CD4-positive, alpha-beta T cell treated with Interleukin-10 for 1 hour (primary cell): ENCODE measurements around the gene SYT5.
A peak's percentile ranks its signal among the peaks of the same experiment; 100 is the strongest.
"Not testable (repeated sequence)": the region's sequence is repeated elsewhere in the genome, so short reads cannot be mapped to it uniquely, and the experiment has no call there.

Source experiments
- DNase-seq: peaks from one replicate; pipeline ENCODE4 v3.0.0-alpha.2; 2020

Gene SYT5

GRCh38 chr19:55179606-55180484, at the start of gene SYT5:
Gene SYT5, minus strand, starts transcription at chr19:55180289. Its CDS starts 1,248 bp downstream, at chr19:55179041.
- peak; percentile 68 for DNase-seq

- no peak for DNase-seq
These were observed 49.7 kb upstream of the SYT5 start for GRCh38 chr19:55229789-55230182.

- no peak for DNase-seq
These were observed 49.2 kb upstream of the SYT5 start for GRCh38 chr19:55229145-55229788.

DNA sequence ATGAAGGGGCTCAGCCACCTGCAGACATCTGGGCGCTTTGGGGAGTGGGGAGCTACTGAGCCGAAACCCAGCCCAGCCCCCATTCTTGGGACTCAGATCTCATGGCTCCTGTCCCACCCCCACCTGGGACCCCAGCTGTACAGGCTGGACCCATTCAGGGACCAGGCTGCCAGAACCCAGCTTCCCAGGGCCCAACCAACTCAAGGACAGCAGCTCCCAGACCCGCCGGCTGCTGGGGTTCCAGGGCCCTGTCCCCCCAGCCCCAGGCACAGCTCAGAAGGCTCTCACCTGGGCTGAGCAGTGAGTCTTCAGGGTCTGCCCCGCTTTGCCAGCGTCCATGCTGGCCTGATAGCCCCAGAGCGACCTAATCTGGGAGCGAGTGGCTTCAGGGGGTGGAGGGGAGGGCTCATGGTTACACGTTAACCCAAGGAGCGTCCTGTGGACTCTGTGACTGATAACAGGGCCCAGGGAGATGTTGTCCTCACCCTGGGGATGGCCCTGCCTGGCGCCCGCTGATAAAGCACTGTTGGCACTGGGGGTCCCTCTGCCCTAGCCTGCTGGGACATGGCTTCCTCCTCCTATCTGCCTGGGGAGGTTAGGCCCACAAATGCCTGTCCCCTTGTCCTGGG, 48.4 kb upstream of the SYT5 start, which contains the start of gene TMEM86B:
TMEM86B (minus strand) TSS at position 361 of the 629 bp plus-strand sequence; CDS start at position 339, 22 bp downstream.
- DNase-seq = no peak

DNA sequence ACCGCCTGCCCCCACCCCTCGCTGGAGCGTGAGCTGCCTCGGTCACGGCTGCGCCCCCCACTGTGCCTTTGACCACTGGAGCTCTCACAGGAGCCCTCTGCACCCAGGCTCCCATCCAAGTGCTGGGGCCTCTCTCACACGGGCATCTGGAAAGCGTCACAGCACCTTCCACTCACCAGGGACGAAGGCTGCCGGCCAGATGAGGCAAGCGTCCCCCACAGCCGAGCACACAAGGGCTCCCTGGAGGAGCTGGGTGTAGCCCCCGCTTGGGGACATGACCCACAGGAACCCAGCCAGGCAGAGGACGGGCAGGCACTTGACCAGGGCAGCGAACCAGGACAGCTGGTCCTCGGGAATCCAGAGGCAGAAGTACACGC, 47.9 kb upstream of the SYT5 start:
- no peak for DNase-seq

DNA sequence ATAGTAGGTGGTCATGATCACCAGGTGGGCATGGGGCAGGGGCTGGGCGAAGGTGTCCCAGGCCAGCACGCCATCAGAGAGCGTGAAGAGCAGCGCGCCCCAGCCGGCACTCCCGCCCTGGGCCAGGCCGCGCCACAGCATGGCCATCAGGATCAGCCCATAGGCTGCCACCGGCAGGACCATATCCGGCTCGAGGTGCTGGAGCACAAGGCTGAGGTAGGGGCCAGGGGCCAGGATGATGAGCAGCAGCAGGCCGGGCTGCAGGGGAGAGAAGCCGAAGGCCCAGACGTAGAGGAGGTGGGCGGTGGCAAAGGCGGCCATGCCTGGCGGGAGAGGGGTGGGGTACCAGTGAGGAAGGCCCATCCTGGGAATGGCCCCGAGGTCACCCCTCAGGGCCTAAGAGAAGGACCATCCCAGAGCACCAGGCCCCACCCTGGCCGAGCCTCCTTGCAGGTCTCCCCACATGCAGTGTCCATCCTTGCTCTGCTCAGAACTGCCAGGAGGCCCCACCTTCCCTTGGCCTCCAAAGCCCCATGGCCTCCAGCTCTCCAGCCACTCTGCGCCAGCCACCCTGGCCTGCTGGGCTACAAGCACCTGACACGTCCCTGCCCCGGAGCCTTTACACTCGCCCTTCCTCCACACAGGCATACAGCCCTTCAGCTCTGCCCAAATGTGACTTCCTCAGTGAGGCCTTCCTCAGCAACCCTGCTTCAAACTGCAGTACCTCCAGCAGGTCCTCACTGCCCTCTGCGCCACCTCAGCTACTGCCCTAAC, 47.3 kb upstream of the SYT5 start:
- DNase-seq = no peak

GRCh38 chr19:55226788-55227187, 46.7 kb upstream of the SYT5 start:
- no peak for DNase-seq

DNA sequence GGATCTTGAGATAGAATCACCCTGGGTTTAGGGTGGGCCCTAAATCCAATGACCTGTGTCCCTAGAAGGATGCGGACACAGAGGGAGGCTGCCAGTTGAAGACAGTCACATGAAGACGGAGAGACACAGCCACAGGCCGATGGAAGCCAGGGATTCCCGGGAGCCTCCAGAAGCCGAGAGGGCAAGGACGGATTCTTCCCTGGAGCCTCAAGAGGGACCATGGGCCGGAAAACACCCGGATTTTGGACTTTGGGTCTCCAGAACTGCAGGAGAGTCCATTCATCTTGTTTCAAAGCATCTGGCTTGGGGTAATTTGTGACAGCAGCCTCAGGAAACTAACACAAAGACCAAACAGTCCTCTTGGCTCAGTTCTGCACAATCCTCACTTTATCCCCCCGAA, 46.2 kb upstream of the SYT5 start:
- no peak for DNase-seq

- no peak for DNase-seq
These were observed 45.4 kb upstream of the SYT5 start for GRCh38 chr19:55225415-55225958.

DNA sequence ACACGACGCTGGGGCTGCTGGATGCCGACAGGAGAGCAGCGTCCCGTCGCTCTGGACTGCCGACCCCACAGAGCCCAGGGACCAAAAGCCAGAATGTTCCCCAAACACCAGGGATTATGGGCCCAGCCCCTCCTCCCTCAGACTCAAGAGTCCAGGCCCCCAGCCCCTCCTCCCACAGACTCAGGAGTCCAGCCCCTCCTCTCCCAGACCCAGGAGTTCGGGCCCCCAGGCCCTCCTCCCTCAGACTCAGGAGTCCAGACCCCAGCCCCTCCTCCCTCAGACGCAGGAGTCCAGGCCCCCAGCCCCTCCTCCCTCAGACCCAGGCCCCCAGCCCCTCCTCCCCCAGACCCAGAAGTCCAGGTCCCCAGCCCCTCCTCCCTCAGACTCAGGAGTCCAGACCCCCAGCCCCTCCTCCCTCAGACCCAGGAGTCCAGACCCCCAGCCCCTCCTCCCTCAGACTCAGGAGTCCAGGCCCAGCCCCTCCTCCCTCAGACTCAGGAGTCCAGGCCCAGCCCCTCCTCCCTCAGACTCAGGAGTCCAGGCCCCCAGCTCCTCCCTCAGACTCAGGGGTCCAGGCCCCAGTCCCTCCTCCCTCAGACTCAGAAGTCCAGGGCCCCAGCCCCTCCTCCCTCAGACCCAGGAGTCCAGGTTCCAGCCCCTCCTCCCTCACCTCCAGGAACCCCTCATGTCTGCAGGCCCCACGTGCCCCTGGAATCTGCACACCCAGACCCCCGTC, 44.8 kb upstream of the SYT5 start:
- not testable (repeated sequence) for DNase-seq

GRCh38 chr19:55224038-55224665, 44.1 kb upstream of the SYT5 start:
- no peak for DNase-seq

GRCh38 chr19:55223291-55224037, 43.4 kb upstream of the SYT5 start:
- no peak for DNase-seq

GRCh38 chr19:55220525-55220924, 40.4 kb upstream of the SYT5 start:
- DNase-seq = no peak

- DNase-seq = peak; percentile 41
These were observed 36.5 kb upstream of the SYT5 start for GRCh38 chr19:55216461-55217198.

GRCh38 chr19:55213547-55213946, 33.5 kb upstream of the SYT5 start:
- no peak for DNase-seq

DNA sequence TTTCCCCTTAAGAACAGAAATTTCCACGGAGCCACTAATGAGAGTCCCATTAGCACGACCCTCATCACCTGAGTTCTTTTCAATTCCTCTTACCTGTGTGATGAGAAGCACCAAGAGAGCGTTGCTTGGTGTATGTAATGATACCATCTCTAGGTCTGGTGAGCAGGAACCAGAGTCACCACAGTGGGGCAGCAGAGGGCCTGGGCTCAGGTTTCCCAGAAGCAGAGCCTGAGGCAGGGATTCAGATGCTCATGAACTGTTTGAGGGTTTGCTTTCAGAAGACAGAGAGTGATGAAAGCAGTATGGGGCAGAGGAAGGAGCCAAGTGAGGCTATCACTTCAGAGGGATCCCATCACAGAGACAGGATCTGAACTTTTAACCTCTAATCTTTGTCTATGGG, 32.4 kb upstream of the SYT5 start:
- peak; percentile 44 for DNase-seq

DNA sequence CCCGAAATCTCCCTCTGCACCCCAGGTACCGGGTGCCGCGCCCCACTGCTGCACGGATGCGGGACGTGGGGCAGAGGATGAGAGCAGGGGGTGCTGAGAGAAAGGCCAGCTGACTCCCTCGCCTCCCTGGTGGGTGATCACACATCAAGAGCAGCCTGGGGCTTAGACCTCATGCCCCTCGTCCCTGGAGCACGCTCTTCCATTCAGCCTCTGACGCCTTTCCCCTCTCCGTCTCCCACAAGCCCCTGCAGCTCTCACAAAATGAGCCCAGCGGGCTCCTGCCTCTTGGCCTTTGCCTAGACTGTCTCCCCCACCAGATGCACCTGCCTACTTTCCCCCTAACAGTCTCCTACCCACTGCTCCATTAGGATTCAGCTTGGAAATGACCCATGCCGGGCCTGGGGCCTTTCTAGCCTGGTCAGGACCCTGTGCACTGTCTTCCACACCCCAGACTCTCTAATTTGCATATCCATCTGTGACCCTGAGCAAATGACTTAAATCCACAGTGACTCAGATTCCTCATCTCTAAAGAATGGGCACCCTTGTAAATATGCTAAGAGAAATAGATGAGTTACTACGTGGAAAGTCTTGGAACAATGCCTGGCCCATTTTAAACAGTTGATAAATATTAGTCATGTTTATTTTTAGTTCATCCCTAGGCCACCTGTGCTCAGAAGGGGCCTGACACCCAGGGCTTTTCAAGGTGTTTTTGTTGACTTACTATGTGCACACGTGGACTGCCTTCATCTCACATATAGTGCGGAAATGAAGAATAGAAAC, 29.8 kb upstream of the SYT5 start:
- DNase-seq = no peak

- DNase-seq = no peak
These were observed 29.0 kb upstream of the SYT5 start, which contains the start of gene PTPRH for GRCh38 chr19:55208880-55209692. Gene PTPRH, minus strand, starts transcription at chr19:55209501. Its CDS starts 68 bp downstream, at chr19:55209433.
